Ammon's horn (tissue), 1 donor: ENCODE measurements around the gene GBP3.
"Not testable (repeated sequence)": the region's sequence is repeated elsewhere in the genome, so short reads cannot be mapped to it uniquely, and the experiment has no call there.

ENCODE experiments used
- DNase-seq: peaks from one replicate; pipeline ENCODE4 v3.0.0-alpha.2; 2016; ENCODE audit warnings: low spot score

The GBP3 gene

GRCh38 chr1:89022167-89022959 is at the start of gene GBP3:
Gene GBP3 (minus strand): TSS chr1:89022866. CDS start chr1:89020721, 2,145 bp downstream.
- no peak for DNase-seq

- no peak for DNase-seq
Measured at GRCh38 chr1:89070509-89070908, 47.8 kb upstream of the GBP3 start.

GRCh38 chr1:89069951-89070350 is 47.3 kb upstream of the GBP3 start:
- DNase-seq, result no peak

GRCh38 chr1:89068291-89068690 is 45.6 kb upstream of the GBP3 start:
- DNase-seq, result no peak

GRCh38 chr1:89065079-89065868 is 42.6 kb upstream of the GBP3 start, which contains the start of gene GBP1:
Gene GBP1 (minus strand): TSS chr1:89065208. CDS start chr1:89063234, 1,974 bp downstream.
- no peak for DNase-seq

GRCh38 chr1:89064632-89065031 is 42.0 kb upstream of the GBP3 start:
- DNase-seq, result no peak

- DNase-seq, result no peak
Measured at GRCh38 chr1:89063094-89063493, 40.4 kb upstream of the GBP3 start.

- DNase-seq, result no peak
Measured at GRCh38 chr1:89060091-89060490, 37.4 kb upstream of the GBP3 start.

- DNase-seq, result no peak
Measured at GRCh38 chr1:89051955-89052312, 29.3 kb upstream of the GBP3 start.

- no peak for DNase-seq
Measured at GRCh38 chr1:89051300-89051954, 28.8 kb upstream of the GBP3 start.

GRCh38 chr1:89050649-89051033 is 28.0 kb upstream of the GBP3 start:
- DNase-seq, result no peak

- not testable (repeated sequence) for DNase-seq
Measured at GRCh38 chr1:89049901-89050648, 27.4 kb upstream of the GBP3 start.

GRCh38 chr1:89049187-89049586 is 26.5 kb upstream of the GBP3 start:
- not testable (repeated sequence) for DNase-seq

- DNase-seq, result no peak
Measured at GRCh38 chr1:89047734-89048133, 25.1 kb upstream of the GBP3 start.

- not testable (repeated sequence) for DNase-seq
Measured at GRCh38 chr1:89046318-89047183, 23.9 kb upstream of the GBP3 start.

- DNase-seq, result no peak
Measured at GRCh38 chr1:89044970-89045721, 22.5 kb upstream of the GBP3 start.

GRCh38 chr1:89043940-89044339 is 21.3 kb upstream of the GBP3 start:
- no peak for DNase-seq

- no peak for DNase-seq
Measured at GRCh38 chr1:89042491-89042890, 19.8 kb upstream of the GBP3 start.

- DNase-seq, result no peak
Measured at GRCh38 chr1:89041721-89042120, 19.1 kb upstream of the GBP3 start.

- DNase-seq, result no peak
Measured at GRCh38 chr1:89041119-89041641, 18.5 kb upstream of the GBP3 start.
